ENCODE measurements around the gene AARS2.

AARS2 gene

DNA sequence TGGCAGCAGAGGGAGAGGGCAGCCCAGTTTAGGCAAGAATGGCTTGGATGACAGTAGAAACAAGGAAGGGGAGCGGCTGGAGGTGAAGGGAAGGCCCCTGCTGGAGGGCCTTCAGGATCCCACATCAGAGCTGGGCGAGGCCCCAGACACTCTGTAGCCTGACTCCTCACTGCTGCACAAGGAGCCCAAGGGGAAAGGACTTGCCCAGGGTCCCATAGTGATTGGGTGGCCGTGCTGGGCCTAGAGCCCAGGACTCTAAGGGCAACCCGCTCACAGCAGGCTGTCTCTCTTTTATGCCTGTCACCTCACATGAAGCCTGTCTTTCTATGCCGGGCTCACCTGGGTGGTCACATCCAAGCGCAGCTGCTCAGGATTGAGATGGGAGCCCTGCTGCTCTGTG is 9.3 kb downstream of the AARS2 start:
- Histone ChIP-seq H4K91ac (ENCODE audit: low read length) (no peak overlapping the region), H3K4me3 (ENCODE audit: insufficient read depth in 1 of 2, low read depth in 1 of 2, low read length in 2 of 2) (no peak overlapping the region), H2AFZ (ENCODE audit: low read depth, low read length) (no peak overlapping the region), H3K79me1 (replicated peaks; ENCODE audit: low read length, poor library complexity, severe bottlenecking) (no peaks in the 10 kb centered on the region), H2AK5ac (ENCODE audit: low read length, severe bottlenecking) (no peak overlapping the region), H4K8ac (ENCODE audit: low read length) (no peak overlapping the region), H3K4me2 (ENCODE audit: low read length, poor library complexity, severe bottlenecking) (no peak overlapping the region), H3K23ac (ENCODE audit: low read length in 2 of 2) (no peak overlapping the region), H2BK5ac (ENCODE audit: low read depth, low read length, poor library complexity, severe bottlenecking) (no peak overlapping the region), H3K9ac (ENCODE audit: low read length) (no peak overlapping the region), H3K14ac (ENCODE audit: low read length in 2 of 2) (no peak overlapping the region), H3K27ac (ENCODE audit: low read length, poor library complexity, severe bottlenecking) (no peak overlapping the region), H3K4ac (ENCODE audit: low read depth in 1 of 2, low read length in 2 of 2) (no peak overlapping the region), H2BK15ac (ENCODE audit: low read depth, poor library complexity, severe bottlenecking) (no peak overlapping the region), H3K27me3 (ENCODE audit: control insufficient read depth in 1 of 2, insufficient read depth in 1 of 2, low read length in 2 of 2) (peaks cover 3 to 6% of the 10 kb centered on the region in 2 experiments), H3K18ac (ENCODE audit: low read depth in 1 of 2, low read length in 2 of 2) (no peak overlapping the region), H3K36me3 (ENCODE audit: control insufficient read depth in 1 of 2, insufficient read depth in 2 of 2, low read depth in 1 of 2, low read length in 2 of 2) (peaks cover 79 to 80% of the 10 kb centered on the region in 2 experiments), H3K4me1 (ENCODE audit: control insufficient read depth, insufficient read depth, low read depth, low read length) (no peaks in the 10 kb centered on the region), H3K9me3 (ENCODE audit: control insufficient read depth, low read length) (no peaks in the 10 kb centered on the region), H2BK120ac (ENCODE audit: low read depth, low read length) (no peak overlapping the region), H2BK12ac (ENCODE audit: low read length in 2 of 2) (no peak overlapping the region)
- WGBS, result over 99% methylated on average over 6 of the region's 6 CpGs
- no peak for DNase-seq

DNA sequence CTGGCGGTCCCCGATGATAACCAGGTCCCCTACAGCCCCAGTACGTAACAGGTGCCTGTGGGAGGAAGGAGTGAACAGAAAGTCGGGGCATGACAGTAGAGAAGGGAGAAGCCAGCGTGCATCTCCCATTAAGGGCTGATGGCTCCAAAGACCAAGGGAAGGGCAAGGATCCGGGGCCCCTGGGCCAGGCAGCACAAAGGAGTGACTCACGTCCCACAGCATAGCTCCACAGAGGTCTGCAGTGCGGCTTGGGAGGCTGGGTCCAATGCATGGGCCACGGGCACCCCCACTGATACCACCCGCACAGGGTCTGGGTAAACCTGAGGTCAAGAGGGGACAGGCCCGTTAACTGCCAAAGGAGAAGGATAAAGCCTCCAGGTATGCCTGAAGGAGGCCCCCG is 10.3 kb downstream of the AARS2 start:
- no peak overlapping the region for H4K91ac ChIP-seq (ENCODE audit: low read length)
- no peak overlapping the region for H2BK120ac ChIP-seq (ENCODE audit: low read depth, low read length)
- H2AK5ac ChIP-seq (ENCODE audit: low read length, severe bottlenecking), result no peak overlapping the region
- peaks cover 3% of the 10 kb centered on the region for H3K4me1 ChIP-seq (ENCODE audit: control insufficient read depth, insufficient read depth, low read depth, low read length)
- no peak overlapping the region for H3K4me3 ChIP-seq (ENCODE audit: insufficient read depth in 1 of 2, low read depth in 1 of 2, low read length in 2 of 2)
- H3K36me3 ChIP-seq (ENCODE audit: control insufficient read depth in 1 of 2, insufficient read depth in 2 of 2, low read depth in 1 of 2, low read length in 2 of 2), result peaks cover 76 to 77% of the 10 kb centered on the region in 2 experiments
- no peak overlapping the region for H2BK15ac ChIP-seq (ENCODE audit: low read depth, poor library complexity, severe bottlenecking)
- no peaks in the 10 kb centered on the region for H3K9me3 ChIP-seq (ENCODE audit: control insufficient read depth, low read length)
- no peaks in the 10 kb centered on the region for H3K79me1 ChIP-seq (replicated peaks; ENCODE audit: low read length, poor library complexity, severe bottlenecking)
- no peak overlapping the region for H3K18ac ChIP-seq (ENCODE audit: low read depth in 1 of 2, low read length in 2 of 2)
- H3K4ac ChIP-seq (ENCODE audit: low read depth in 1 of 2, low read length in 2 of 2), result no peak overlapping the region
- no peak overlapping the region for H2BK12ac ChIP-seq (ENCODE audit: low read length in 2 of 2)
- no peak overlapping the region for H4K8ac ChIP-seq (ENCODE audit: low read length)
- no peak overlapping the region for H2AFZ ChIP-seq (ENCODE audit: low read depth, low read length)
- no peak overlapping the region for H3K27ac ChIP-seq (ENCODE audit: low read length, poor library complexity, severe bottlenecking)
- H3K27me3 ChIP-seq (ENCODE audit: control insufficient read depth in 1 of 2, insufficient read depth in 1 of 2, low read length in 2 of 2), result peaks cover 13 to 16% of the 10 kb centered on the region in 2 experiments
- DNase-seq, result no peak
- no peak overlapping the region for H2BK5ac ChIP-seq (ENCODE audit: low read depth, low read length, poor library complexity, severe bottlenecking)
- H3K23ac ChIP-seq (ENCODE audit: low read length in 2 of 2), result no peak overlapping the region
- no peak overlapping the region for H3K4me2 ChIP-seq (ENCODE audit: low read length, poor library complexity, severe bottlenecking)
- WGBS, result 89% methylated on average over 11 of the region's 12 CpGs
- no peak overlapping the region for H3K9ac ChIP-seq (ENCODE audit: low read length)
- no peak overlapping the region for H3K14ac ChIP-seq (ENCODE audit: low read length in 2 of 2)

DNA sequence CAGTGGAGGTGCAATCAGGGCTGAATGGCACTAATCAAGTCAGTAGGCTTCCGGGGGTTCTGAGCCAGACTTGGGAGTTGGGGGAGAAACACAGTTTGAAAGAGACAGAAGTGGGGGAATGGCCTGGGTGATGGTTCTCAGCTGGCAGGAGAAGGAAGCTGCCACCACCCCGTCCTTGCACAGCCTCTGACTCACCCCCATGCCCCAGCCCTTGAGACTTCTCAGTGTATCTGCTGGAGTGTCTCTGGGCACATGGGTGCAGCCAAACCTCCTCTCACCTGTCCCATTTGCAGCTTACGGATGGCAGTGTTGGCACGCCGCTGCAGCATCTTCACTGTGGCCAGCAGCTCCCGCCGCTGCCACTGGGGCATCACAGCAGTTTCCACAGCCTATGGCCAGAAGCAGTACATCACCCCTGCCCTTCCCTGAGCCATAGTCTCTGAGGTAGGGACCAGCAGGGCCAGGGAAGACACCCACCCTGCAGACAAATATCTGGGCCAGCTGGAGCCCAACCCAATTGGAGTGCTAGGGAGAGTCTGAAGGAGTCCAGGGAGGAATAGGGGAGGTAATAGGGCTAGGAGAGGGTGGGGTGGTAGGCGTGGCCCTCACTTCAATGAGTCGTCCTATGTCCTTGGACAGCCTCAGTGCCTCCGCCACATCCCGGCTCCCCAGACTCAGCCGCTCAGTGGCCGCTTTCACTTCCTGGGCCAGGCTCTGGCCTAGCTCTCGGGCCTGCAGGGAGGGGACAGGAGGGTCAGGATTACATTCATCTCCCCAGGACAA is 11.2 kb downstream of the AARS2 start:
- Histone ChIP-seq H3K14ac (ENCODE audit: low read length in 2 of 2) (no peak overlapping the region), H3K27ac (ENCODE audit: low read length, poor library complexity, severe bottlenecking) (no peak overlapping the region), H3K79me1 (replicated peaks; ENCODE audit: low read length, poor library complexity, severe bottlenecking) (no peaks in the 10 kb centered on the region), H3K36me3 (ENCODE audit: control insufficient read depth in 1 of 2, insufficient read depth in 2 of 2, low read depth in 1 of 2, low read length in 2 of 2) (peaks cover 68 to 69% of the 10 kb centered on the region in 2 experiments), H3K23ac (ENCODE audit: low read length in 2 of 2) (no peak overlapping the region), H2AK5ac (ENCODE audit: low read length, severe bottlenecking) (no peak overlapping the region), H3K4me2 (ENCODE audit: low read length, poor library complexity, severe bottlenecking) (no peak overlapping the region), H3K9me3 (ENCODE audit: control insufficient read depth, low read length) (no peaks in the 10 kb centered on the region), H2BK120ac (ENCODE audit: low read depth, low read length) (no peak overlapping the region), H4K8ac (ENCODE audit: low read length) (no peak overlapping the region), H3K4me3 (ENCODE audit: insufficient read depth in 1 of 2, low read depth in 1 of 2, low read length in 2 of 2) (no peak overlapping the region), H4K91ac (ENCODE audit: low read length) (no peak overlapping the region), H2AFZ (ENCODE audit: low read depth, low read length) (no peak overlapping the region), H2BK5ac (ENCODE audit: low read depth, low read length, poor library complexity, severe bottlenecking) (no peak overlapping the region), H3K18ac (ENCODE audit: low read depth in 1 of 2, low read length in 2 of 2) (no peak overlapping the region), H3K27me3 (ENCODE audit: control insufficient read depth in 1 of 2, insufficient read depth in 1 of 2, low read length in 2 of 2) (peaks cover 22% of the 10 kb centered on the region in 2 experiments), H2BK15ac (ENCODE audit: low read depth, poor library complexity, severe bottlenecking) (no peak overlapping the region), H3K9ac (ENCODE audit: low read length) (no peak overlapping the region), H3K4me1 (ENCODE audit: control insufficient read depth, insufficient read depth, low read depth, low read length) (peaks cover 12% of the 10 kb centered on the region), H2BK12ac (ENCODE audit: low read length in 2 of 2) (no peak overlapping the region), H3K4ac (ENCODE audit: low read depth in 1 of 2, low read length in 2 of 2) (no peak overlapping the region)
- no peak for DNase-seq
- 95% methylated on average over 14 of the region's 14 CpGs for WGBS

DNA sequence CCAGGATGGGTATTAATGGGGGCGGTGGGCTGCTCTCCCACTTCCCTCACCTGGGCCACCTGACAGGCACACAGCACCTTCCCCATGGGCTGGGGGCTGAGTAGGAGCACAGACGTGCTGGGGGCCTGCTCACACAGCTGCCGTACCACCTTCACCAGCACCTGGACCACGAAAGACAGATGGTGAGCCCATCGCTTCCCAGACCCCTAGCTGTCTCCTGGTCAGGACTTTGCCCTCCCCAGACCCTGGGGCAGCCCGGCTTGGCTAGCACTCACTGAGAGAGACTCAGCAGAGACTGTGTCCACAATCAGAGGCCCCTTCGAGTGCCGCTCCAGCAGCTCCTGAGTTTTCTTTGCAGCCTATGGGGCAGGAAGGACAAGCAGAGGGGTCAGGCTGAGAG is 12.0 kb downstream of the AARS2 start:
- 96% methylated on average over 7 of the region's 8 CpGs for WGBS
- peaks cover 59 to 60% of the 10 kb centered on the region in 2 experiments for H3K36me3 ChIP-seq (ENCODE audit: control insufficient read depth in 1 of 2, insufficient read depth in 2 of 2, low read depth in 1 of 2, low read length in 2 of 2)

More for the DNA sequence above, 12.0 kb downstream of the AARS2 start:
- Histone ChIP-seq H3K27ac (ENCODE audit: low read length, poor library complexity, severe bottlenecking) (no peak overlapping the region), H3K9ac (ENCODE audit: low read length) (no peak overlapping the region), H3K27me3 (ENCODE audit: control insufficient read depth in 1 of 2, insufficient read depth in 1 of 2, low read length in 2 of 2) (peaks cover 30 to 31% of the 10 kb centered on the region in 2 experiments), H3K4me2 (ENCODE audit: low read length, poor library complexity, severe bottlenecking) (no peak overlapping the region), H3K79me1 (replicated peaks; ENCODE audit: low read length, poor library complexity, severe bottlenecking) (no peaks in the 10 kb centered on the region), H2AK5ac (ENCODE audit: low read length, severe bottlenecking) (no peak overlapping the region), H3K4me3 (ENCODE audit: insufficient read depth in 1 of 2, low read depth in 1 of 2, low read length in 2 of 2) (no peak overlapping the region), H3K4ac (ENCODE audit: low read depth in 1 of 2, low read length in 2 of 2) (no peak overlapping the region), H3K4me1 (ENCODE audit: control insufficient read depth, insufficient read depth, low read depth, low read length) (peaks cover 12% of the 10 kb centered on the region), H2BK5ac (ENCODE audit: low read depth, low read length, poor library complexity, severe bottlenecking) (no peak overlapping the region), H2AFZ (ENCODE audit: low read depth, low read length) (no peak overlapping the region), H4K91ac (ENCODE audit: low read length) (no peak overlapping the region), H3K23ac (ENCODE audit: low read length in 2 of 2) (no peak overlapping the region), H4K8ac (ENCODE audit: low read length) (no peak overlapping the region), H3K18ac (ENCODE audit: low read depth in 1 of 2, low read length in 2 of 2) (no peak overlapping the region), H2BK12ac (ENCODE audit: low read length in 2 of 2) (no peak overlapping the region), H3K14ac (ENCODE audit: low read length in 2 of 2) (no peak overlapping the region), H2BK120ac (ENCODE audit: low read depth, low read length) (no peak overlapping the region), H2BK15ac (ENCODE audit: low read depth, poor library complexity, severe bottlenecking) (no peak overlapping the region), H3K9me3 (ENCODE audit: control insufficient read depth, low read length) (no peaks in the 10 kb centered on the region)
- DNase-seq, result no peak

Data from mesenchymal stem cell (in vitro differentiated cells and primary cell).